ENCODE data around the gene DHRS11. TPM values are rescaled to one million over a fixed set of nuclear protein-coding genes. Genes with fewer than 3 reads are reported as not detected.

The DHRS11 gene
- total RNA-seq, 1 donor from 2014 or later, result 14.8 TPM

GRCh38 chr17:36628576-36628975 lies 36.9 kb downstream of the DHRS11 start:
- H3K4me3 ChIP-seq (ENCODE audit: low read depth, low read length), result no peak overlapping the region
- no peak for DNase-seq (ENCODE audit: low read depth)
- TF ChIP-seq CTCF (conservative IDR thresholded peaks at IDR 0.05; ENCODE audit: low read depth, low read length), result no peak

GRCh38 chr17:36629252-36629847 lies 37.7 kb downstream of the DHRS11 start:
- H3K4me3 ChIP-seq (ENCODE audit: low read depth, low read length), result no peak overlapping the region
- no peak for DNase-seq (ENCODE audit: low read depth)
- peak; percentile 96 for TF ChIP-seq CTCF (conservative IDR thresholded peaks at IDR 0.05; ENCODE audit: low read depth, low read length)

GRCh38 chr17:36629970-36630502 lies 38.4 kb downstream of the DHRS11 start:
- no peak overlapping the region for H3K4me3 ChIP-seq (ENCODE audit: low read depth, low read length)
- TF ChIP-seq CTCF (conservative IDR thresholded peaks at IDR 0.05; ENCODE audit: low read depth, low read length), result no peak
- DNase-seq (ENCODE audit: low read depth), result no peak

GRCh38 chr17:36631022-36631421 lies 39.3 kb downstream of the DHRS11 start:
- DNase-seq (ENCODE audit: low read depth), result no peak
- TF ChIP-seq CTCF (conservative IDR thresholded peaks at IDR 0.05; ENCODE audit: low read depth, low read length), result no peak
- no peak overlapping the region for H3K4me3 ChIP-seq (ENCODE audit: low read depth, low read length)

- DNase-seq (ENCODE audit: low read depth), result no peak
- no peak for TF ChIP-seq CTCF (conservative IDR thresholded peaks at IDR 0.05; ENCODE audit: low read depth, low read length)
- H3K4me3 ChIP-seq (ENCODE audit: low read depth, low read length), result no peak overlapping the region
Observed at GRCh38 chr17:36632916-36633771, 41.5 kb downstream of the DHRS11 start.

GRCh38 chr17:36640346-36640745 lies 48.7 kb downstream of the DHRS11 start:
- no peak for TF ChIP-seq CTCF (conservative IDR thresholded peaks at IDR 0.05; ENCODE audit: low read depth, low read length)
- DNase-seq (ENCODE audit: low read depth), result no peak
- no peak overlapping the region for H3K4me3 ChIP-seq (ENCODE audit: low read depth, low read length)

All from epithelial cell of proximal tubule (primary cell).